GM12874 (cell line): ENCODE measurements around the gene MAGI1.

Experiments
- TF ChIP-seq, protein P1 (sequence below): IDR thresholded peaks from 2 replicates; pipeline ENCODE4 v1.5.1; 2011; ENCODE audit warnings: low read depth, mild to moderate bottlenecking, control low read depth, low read length, moderate library complexity; ENCODE audit not compliant: insufficient read depth

Gene MAGI1

DNA sequence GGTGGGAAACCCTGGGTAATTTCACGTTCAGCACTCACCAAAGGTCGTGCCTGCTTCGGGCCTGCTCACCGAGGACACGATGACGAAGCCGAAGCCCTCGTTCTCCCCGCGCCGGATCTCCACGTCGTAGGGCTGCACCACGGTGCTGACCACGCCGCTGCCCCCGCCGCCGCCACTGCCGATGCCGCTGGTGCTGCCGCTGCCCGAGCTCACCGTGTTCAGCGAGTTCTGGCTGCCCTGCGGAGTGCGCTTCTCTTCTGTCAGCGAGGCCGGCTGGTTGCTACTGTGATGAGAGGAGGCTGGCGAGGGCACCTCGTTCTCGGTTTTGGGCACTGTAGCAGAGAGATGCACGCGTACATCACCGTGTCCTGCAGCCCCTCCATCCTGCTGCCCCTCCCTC lies 659.5 kb downstream of the MAGI1 start:
- TF ChIP-seq, protein P1, sequence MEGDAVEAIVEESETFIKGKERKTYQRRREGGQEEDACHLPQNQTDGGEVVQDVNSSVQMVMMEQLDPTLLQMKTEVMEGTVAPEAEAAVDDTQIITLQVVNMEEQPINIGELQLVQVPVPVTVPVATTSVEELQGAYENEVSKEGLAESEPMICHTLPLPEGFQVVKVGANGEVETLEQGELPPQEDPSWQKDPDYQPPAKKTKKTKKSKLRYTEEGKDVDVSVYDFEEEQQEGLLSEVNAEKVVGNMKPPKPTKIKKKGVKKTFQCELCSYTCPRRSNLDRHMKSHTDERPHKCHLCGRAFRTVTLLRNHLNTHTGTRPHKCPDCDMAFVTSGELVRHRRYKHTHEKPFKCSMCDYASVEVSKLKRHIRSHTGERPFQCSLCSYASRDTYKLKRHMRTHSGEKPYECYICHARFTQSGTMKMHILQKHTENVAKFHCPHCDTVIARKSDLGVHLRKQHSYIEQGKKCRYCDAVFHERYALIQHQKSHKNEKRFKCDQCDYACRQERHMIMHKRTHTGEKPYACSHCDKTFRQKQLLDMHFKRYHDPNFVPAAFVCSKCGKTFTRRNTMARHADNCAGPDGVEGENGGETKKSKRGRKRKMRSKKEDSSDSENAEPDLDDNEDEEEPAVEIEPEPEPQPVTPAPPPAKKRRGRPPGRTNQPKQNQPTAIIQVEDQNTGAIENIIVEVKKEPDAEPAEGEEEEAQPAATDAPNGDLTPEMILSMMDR, result no peak

DNA sequence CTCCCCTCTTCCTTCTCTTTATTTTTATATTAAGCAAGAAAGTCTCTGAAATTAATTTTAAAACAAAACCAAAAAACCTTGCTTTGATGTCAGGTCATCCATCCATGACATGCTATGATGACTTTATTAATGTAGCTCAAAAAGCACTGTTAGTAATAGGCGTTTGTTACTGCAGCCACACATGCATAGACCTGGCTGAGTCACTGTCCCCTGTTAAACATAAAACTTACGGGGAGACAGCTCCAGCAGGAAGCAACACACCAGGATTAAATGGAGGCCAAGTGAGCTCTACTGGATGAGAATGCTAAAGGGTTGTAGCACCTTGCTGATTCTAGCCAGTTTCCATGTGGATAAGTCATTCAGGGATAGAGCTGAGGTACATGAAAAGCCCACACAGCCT lies 661.1 kb downstream of the MAGI1 start:
- TF ChIP-seq, protein P1, result no peak

- TF ChIP-seq, protein P1, result no peak
Observed at GRCh38 chr3:65376426-65376825, 662.3 kb downstream of the MAGI1 start.

DNA sequence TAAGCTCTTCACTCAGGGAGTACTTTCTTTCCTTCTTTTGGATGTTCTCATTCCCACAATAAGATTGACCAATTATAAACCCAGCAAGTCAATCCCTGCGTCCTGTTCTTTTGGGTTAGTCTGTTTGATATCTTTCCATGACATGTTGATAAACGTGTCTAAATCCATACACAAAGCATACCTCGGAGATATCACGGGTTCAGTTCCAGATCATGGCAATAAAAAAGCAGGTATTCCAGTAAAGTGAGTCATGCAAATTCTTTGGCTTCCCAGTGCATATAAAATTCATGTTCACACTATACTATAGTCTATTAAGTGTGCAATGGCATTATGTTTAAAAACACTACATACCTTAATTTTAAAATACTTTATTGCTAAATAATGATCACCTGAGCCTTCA lies 667.7 kb downstream of the MAGI1 start:
- TF ChIP-seq, protein P1, result no peak

DNA sequence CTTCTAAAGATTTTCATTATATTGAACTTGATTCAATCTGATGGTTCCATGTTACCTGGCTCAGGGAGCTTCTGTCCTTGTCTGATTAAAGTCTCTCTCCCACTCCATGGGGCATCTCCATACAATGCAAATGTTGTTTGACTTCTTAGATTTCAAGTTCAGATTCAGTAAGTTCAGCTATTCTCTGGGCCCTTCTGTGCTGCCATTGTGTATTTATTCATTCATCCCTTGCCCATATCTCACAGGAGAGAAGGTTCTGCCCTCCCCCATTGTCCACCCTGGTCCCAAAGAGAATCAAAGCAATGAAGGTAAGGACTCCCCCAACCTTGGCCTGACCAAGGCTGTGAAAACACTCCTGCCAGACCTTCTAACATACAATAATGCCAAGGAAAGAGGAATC lies 669.9 kb downstream of the MAGI1 start:
- TF ChIP-seq, protein P1, result no peak

GRCh38 chr3:65362688-65363087 lies 676.0 kb downstream of the MAGI1 start:
- TF ChIP-seq, protein P1, result no peak

DNA sequence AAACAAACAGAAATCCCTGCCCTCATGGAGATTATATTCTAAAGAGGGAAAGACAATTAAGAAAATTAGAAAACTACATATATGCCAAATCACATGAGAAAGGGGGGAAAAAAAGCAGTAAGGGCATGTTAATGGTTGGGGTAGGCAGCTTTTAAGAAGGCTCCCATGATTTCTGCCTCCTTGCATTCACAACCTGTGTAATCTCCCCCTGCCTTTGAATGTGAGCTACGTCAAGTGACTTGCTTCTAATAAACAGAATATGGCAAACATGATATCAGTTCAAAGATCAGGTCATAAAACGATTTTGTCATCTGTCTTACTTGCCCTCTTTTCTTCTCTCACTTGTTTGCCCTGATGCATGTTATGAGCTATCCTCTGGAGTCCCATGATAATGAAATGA lies 677.3 kb downstream of the MAGI1 start:
- TF ChIP-seq, protein P1, result no peak
